Medulla oblongata (tissue), 1 donor: ENCODE results near the gene HSPA9.

Source experiments
- DNase-seq: peaks from one replicate; pipeline ENCODE4 v3.0.0-alpha.2; 2015; ENCODE audit errors: extremely low spot score

The HSPA9 gene

GRCh38 chr5:138575194-138576015, at the start of gene HSPA9:
Gene HSPA9 (minus strand): TSS chr5:138575401. CDS start chr5:138575318, 83 bp downstream.
- peak; percentile 100 for DNase-seq

GRCh38 chr5:138623053-138623452, 47.9 kb upstream of the HSPA9 start:
- DNase-seq, result no peak

DNA sequence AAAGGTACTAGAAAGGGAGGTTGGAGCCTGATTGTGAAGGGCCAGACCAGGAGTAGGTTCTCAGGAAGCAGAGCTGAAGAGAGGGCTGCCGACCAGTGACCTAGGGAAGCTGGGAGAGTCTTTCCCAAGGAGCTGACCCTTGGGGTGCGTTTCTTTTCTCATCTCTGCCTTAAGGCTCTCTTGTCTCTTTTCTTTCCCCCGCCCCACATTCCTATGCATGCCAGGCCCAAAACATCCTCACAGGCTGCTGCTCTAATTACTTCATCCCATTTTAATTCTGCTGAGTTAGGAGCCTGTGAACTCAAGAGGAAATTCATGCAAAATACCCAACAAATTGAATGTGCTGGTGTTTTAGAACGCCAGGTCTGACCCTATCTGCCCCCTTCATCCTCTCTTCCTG, 46.9 kb upstream of the HSPA9 start:
- DNase-seq, result no peak

GRCh38 chr5:138620663-138621224, 45.5 kb upstream of the HSPA9 start:
- no peak for DNase-seq

DNA sequence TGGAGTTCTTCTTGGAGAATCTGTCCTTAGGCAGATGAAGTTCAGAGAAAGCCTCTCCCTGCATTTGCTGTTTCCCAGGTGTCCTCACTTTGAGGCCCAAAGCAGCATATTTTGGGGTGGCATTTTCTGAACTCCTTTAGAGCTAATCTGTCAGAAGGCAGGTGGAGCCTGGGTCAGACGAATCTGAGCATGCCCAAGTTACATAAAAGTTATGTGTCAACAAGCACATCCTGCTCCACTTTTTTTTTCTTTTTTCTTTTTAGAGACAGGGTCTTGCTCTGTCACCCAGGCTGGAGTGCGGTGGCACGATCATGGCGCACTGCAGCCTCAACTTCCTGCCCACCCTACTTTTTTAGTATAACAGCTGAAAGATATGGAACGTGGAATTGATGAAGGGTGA, 41.3 kb upstream of the HSPA9 start:
- no peak for DNase-seq

GRCh38 chr5:138615461-138615860, 40.3 kb upstream of the HSPA9 start:
- DNase-seq, result no peak

- DNase-seq, result peak; percentile 75
These were observed 36.5 kb upstream of the HSPA9 start for GRCh38 chr5:138611678-138612218.

GRCh38 chr5:138610918-138611677, 35.9 kb upstream of the HSPA9 start:
- peak; percentile 63 for DNase-seq

GRCh38 chr5:138610415-138610917, 35.3 kb upstream of the HSPA9 start:
- DNase-seq, result peak; percentile 74

DNA sequence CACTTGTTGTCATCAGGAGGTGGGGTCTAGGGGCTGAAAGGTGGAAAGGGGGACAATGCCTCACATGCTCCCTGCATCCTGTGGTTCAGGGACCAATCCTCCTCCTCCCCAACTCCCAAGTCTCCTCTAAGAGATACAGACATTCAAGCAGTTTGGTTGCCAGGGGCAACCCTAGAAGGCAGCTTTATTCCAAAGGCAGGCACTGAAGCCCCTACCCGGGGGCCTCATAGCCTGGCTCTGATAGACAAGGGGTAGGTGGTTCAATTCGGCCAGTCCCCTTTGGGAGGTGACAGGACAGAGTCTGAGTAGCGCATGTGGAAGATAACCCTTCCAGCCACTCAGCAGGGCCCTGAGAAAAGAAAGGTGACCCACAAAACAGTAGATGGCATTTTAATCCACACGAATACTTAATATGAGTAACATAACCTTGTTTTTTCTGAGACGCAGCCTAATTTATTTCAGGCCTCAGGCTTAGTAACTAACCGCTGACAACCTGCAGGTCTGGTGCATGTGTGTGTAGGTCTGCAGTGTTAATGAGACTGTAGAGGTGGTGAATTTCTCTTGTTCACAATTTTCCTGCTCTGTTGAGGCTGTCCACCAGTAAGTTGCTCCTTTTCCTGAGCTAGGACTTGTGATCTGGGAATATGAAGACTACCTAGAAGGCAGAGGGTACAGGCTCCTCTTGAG, 31.3 kb upstream of the HSPA9 start:
- DNase-seq, result no peak

- DNase-seq, result no peak
These were observed 30.2 kb upstream of the HSPA9 start for GRCh38 chr5:138605254-138605972.

DNA sequence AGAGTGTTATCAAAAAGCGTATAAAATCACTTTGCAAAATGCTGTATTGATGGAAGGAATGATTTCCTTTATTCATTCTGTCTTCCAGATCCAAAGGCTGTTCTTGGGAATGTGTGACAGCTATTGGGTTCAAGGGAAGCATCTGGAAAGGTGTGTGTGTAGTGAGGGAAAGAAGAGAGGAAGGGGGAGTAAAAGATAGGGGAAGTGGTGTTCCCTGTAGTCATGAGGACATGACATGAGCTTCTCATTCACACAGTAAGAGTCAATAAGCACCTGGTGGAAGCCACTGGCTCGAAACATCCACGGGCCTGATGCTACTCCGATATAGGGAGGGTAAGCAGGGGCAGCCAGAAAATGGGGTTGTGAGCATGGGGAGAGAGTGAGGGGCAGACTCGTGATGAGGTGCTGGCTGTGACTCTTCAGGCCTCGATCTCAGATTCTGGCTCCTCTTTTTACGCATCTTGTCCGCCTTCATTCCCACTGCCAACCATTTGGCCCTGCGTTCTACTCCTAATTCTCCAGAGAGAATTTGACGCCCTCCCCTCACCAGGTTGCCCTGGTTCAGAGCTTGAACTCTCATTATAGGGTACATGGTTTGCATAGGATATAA, 29.1 kb upstream of the HSPA9 start:
- no peak for DNase-seq

- DNase-seq, result no peak
These were observed 28.2 kb upstream of the HSPA9 start for GRCh38 chr5:138603249-138603920.

DNA sequence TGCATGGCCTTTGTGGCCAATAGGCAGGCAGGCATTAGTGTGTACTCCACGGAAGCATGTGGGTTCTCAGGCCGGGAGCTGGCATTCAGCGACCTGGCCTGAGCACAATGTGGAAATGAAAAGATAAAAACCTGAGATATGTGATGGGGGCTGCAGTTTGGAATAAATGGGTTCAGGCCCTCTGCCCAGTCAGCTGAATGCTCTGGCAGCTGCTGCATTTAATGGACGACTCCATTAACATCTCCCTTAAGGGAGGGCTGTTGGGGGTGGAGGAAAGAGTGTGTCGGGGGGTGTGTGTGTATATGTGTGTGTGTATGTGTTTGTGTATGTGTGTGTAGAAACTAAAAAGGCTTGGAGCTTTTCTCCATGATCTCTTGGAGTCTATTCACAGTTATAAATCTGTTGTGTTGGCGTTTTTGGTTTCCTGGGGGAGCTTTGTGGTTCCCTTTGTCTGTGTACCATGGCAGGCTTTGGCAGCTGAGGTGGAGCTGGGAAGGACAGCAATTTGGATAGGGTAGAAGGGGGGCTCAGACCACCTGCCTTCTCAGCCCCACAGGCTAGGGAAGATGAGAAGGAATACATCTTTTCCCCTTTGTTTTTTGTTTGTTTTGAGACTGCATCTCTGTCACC, 27.3 kb upstream of the HSPA9 start:
- DNase-seq, result no peak

DNA sequence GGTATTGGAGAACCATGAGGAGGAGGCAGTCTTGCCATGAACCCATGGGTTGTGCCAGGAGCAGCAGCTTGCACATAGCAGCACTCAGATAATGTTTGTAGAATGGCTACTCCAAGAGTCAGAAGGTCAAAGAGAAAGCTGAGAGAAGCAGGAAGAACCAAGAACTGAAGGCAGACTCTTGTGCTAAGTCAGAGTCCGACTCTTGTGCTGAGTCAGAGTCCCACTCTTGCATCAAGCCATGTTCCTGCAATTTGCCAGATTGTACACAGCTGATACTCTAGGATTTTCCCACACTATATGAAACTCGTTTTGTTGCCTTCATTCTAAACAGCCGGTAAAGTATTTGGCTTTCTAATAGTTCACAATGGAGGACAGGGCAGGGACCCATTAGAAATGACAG, 26.2 kb upstream of the HSPA9 start:
- DNase-seq, result no peak

- DNase-seq, result no peak
These were observed 25.2 kb upstream of the HSPA9 start for GRCh38 chr5:138600446-138600845.

- DNase-seq, result no peak
These were observed 22.6 kb upstream of the HSPA9 start for GRCh38 chr5:138597661-138598400.

DNA sequence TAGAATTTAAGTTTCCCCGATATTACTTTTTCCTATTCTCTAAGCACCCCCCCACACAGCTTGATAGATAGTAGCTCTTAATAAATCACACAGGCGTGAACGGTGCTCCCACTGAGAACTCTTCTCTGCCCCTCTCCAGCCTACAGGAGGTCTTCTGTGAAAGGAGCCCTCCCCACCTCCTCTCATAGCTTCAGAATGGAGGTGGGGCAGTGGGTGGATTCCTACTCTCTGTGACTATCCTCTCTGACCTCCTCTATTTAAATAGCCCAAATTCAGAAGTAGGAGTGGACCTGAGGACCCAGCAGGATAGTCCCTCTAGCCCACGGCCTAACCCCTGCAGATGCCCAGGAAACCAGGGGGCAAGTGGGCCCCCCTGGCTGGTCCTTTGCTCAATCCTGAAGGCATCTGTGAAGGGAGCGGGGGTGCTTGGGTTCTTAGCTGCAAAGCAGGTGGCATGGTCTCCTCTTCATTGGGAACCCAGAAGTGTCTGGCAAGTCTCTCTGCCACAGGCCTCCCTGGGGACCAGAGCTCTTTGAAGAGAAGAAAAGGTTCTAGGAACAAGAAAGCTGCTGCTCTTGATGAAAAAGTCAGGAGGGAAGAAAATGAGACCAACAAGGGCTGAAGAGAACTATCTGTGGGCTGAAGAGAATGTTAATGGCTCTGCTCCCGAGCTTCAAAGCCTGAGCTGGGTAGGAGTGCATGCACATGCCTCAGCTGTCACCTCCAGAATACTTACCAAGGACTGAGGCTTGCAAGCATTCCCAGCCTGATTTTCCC, 21.1 kb upstream of the HSPA9 start:
- DNase-seq, result no peak
